GM18511 (cell line): ENCODE measurements around the gene ACE.

Experiments
- ATAC-seq: cut with Tn5 transposase; IDR thresholded peaks from one replicate; pipeline ENCODE4 v1.9.1; 2021; ENCODE audit warnings: mild to moderate bottlenecking, moderate library complexity; ENCODE audit not compliant: unreplicated experiment

Gene ACE

GRCh38 chr17:63514477-63514876 is 37.6 kb downstream of the ACE start:
- ATAC-seq: no peak

- no peak for ATAC-seq
Observed at GRCh38 chr17:63514974-63515373, 38.1 kb downstream of the ACE start.

GRCh38 chr17:63515426-63515825 is 38.6 kb downstream of the ACE start:
- ATAC-seq: no peak

- no peak for ATAC-seq
Observed at GRCh38 chr17:63516910-63517824, 40.3 kb downstream of the ACE start.

GRCh38 chr17:63517825-63518534 is 41.1 kb downstream of the ACE start:
- ATAC-seq: no peak

- ATAC-seq: no peak
Observed at GRCh38 chr17:63519116-63519881, 42.4 kb downstream of the ACE start.

- ATAC-seq: no peak
Observed at GRCh38 chr17:63519972-63520882, 43.4 kb downstream of the ACE start.

GRCh38 chr17:63523253-63523855 is 46.5 kb downstream of the ACE start, which contains the start of gene KCNH6:
Gene KCNH6, plus strand, starts transcription at chr17:63523358. Its CDS starts 56 bp downstream, at chr17:63523414.
- no peak for ATAC-seq

GRCh38 chr17:63524051-63524450 is 47.2 kb downstream of the ACE start:
- ATAC-seq: no peak

- no peak for ATAC-seq
Observed at GRCh38 chr17:63525190-63525946, 48.5 kb downstream of the ACE start.

GRCh38 chr17:63526861-63527260 is 50.0 kb downstream of the ACE start:
- no peak for ATAC-seq

- ATAC-seq: no peak
Observed at GRCh38 chr17:63528183-63528582, 51.3 kb downstream of the ACE start.

- no peak for ATAC-seq
Observed at GRCh38 chr17:63529711-63530556, 53.1 kb downstream of the ACE start.

- no peak for ATAC-seq
Observed at GRCh38 chr17:63530557-63531021, 53.7 kb downstream of the ACE start.

GRCh38 chr17:63531022-63531965 is 54.4 kb downstream of the ACE start:
- ATAC-seq: no peak

GRCh38 chr17:63533433-63534077 is 56.7 kb downstream of the ACE start:
- ATAC-seq: no peak
